Right lobe of liver (tissue), 4 donors: Measurements from ENCODE around the gene GNAT1.

Source experiments
- CTCF ChIP-seq, 4 donors: fragments of 200-600 bp in 3 of 4; fragments of 450-650 bp in 1 of 4; IDR thresholded peaks; one replicate each; pipeline versions ENCODE4 v1.5.1 to v1.8.0; 2016 to 2022; ENCODE audit warnings: antibody characterized with exemption in 4 of 4, mild to moderate bottlenecking in 2 of 4
- POLR2A ChIP-seq: fragments of 450-650 bp; IDR thresholded peaks from one replicate; pipeline ENCODE4 v1.6.1; 2017; ENCODE audit warnings: antibody characterized with exemption, mild to moderate bottlenecking
- donor health status: DM: no; HTN: no; CAD: no.
- donor health status: DM: no; HTN: no; CAD: no.
- donor health status: DM: no; HTN: yes; CAD: no.

DNA sequence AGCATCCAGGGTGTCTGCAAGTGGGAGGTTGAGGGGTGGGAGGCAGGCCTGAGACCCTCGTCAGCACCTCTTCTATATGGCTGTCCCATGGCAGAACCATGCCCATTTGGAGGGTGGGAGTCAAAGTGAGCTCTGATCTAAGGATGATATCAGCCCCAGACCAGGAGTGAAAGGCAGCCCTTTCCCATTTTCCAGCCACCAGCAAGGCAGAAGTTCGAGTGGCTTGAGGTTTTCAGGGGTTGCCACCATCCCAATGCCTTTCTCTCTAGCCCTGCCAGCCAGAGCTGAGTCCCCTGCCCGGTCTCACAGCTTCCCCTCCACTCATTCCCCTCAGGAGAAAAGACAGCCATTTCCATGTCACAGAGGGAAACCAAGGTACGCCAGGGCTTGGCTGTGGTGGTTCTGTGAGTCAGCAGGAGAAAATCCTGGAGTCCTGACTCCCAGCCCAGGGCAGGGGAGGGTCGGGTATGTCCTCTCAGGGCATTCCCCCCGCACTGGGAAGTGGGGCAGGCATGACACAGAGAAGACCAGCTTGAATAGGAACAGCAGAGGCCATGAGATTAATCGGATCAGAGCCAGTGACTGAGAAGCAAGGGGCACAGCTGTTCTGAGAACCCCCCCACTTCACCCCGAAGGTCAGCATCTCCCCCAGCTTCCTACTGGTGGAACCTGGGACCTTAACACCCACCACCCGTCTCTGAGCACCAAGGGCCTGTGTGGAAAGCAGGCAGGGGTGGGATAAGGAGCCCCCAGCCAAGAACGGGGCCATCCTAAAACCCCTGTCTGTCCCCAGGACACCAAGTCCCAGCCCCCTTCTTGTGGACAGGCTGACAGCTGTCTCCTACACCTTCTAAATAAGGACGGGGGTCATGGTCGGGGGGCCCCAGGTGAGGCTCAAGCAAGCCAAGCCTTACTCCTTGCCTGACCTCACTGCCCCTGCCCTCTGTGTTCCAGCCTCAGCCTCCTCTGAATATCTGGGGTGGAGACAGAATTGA is 12.7 kb downstream of the GNAT1 start:
- TF ChIP-seq CTCF (IDR thresholded peaks at IDR 0.05) (no peak), POLR2A (no peak)
